HG02623 (cell line): Measurements from ENCODE around the gene AMOTL2.

ENCODE experiments used
- ATAC-seq: cut with Tn5 transposase; IDR thresholded peaks from one replicate; pipeline ENCODE4 v1.9.1; 2021; ENCODE audit warnings: moderate library complexity; ENCODE audit not compliant: unreplicated experiment

The AMOTL2 gene

GRCh38 chr3:134336587-134336986, 37.7 kb downstream of the AMOTL2 start:
- no peak for ATAC-seq

DNA sequence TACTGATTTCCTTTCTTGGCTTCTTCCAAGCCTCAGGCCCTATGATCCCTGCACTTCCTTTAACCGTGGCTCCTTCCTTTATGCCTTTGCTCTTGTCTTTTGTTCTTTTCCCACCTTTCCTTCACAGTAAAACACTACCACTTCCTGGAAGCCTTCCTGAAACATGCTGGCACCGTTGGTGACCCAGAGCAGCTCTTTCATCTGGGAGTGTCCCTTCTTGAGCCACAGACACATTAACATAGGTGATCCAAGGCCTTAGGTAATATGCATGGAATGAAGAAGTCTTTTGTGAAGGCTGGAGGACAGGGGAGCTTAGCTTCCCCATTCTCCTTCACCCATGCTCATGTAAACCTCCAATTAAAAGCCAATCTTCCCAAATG, 39.4 kb downstream of the AMOTL2 start:
- ATAC-seq, result no peak

DNA sequence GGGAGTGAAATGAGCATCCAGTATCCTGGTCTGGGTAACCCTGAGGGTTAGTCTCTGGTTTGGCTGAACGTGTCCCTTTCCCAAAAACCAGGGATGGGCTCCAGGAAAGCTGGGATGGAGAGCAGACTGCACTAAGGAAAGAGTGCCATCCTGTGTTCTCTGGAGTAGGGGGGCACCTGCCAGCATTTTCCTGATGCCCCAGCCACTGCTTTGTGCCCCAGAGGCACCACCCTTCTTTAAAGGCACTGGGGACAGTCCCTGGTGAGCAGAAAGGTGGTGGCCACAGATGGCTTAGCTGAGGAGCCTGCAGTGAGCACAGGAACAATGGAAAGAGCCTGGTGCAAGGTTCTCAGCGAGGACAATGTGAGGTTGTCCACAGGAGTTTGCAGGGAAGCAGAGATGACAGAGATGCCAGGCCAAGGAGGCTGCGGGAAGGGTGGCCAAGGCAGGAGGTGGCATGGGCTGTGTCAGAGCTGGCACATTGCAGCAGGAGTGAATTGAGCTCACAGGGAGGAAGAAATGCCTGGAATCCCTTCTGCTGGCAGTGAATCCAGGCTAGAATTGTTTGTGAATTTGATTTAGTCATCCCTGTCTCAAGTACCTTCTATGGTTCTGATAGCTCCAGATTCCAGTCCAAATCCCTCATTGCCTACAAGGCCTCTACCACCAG, 39.9 kb downstream of the AMOTL2 start:
- ATAC-seq, result no peak

DNA sequence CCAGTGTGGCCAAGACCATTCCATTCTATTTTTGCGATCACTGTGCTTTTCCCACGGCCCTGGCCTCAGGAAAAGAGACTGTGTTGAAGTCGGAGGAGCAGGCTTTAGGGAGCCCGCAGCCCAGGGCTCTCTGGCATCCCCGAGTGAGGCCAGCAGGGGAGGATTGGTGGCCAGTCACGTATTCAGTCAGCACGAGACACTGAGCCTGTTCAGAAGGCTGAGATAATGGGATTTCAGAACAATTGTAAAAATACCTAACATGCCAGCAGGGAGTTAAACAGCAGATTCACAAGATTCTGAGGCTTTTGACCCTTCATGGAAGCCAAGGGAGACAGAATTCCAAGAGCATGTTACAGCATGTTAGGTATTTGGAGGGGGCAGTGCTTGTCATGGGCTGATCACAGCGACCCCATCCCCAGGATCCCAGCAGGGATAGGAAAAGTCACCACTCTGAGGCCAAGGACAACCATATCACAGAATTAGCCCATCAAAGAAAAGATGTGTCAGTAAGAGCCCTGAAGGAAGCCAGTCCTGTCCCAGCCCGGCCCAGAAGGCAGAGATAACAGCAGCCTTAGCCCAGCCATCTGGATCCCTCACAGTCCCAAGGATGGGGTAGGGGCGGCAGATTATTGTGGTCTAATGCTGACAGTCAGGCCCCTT, 40.6 kb downstream of the AMOTL2 start:
- ATAC-seq, result no peak

DNA sequence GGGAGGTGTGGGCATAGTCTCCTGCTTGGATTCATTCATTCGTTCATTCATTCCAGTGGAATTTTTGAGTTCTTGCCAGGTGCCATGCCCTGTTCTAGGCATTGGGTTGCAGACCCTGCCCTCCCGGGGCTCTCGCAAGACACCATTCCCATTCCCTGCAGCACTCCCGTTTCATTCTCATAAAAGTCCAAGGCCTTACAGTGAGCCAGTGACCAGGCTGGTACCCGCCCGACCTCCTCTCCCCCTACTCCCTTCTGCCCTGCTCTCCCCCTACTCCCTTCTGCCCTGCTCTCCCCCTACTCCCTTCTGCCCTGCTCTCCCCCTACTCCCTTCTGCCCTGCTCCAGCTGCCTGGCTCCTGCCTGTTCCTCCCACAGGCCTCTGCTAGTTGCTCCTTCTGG, 41.9 kb downstream of the AMOTL2 start:
- ATAC-seq, result no peak

DNA sequence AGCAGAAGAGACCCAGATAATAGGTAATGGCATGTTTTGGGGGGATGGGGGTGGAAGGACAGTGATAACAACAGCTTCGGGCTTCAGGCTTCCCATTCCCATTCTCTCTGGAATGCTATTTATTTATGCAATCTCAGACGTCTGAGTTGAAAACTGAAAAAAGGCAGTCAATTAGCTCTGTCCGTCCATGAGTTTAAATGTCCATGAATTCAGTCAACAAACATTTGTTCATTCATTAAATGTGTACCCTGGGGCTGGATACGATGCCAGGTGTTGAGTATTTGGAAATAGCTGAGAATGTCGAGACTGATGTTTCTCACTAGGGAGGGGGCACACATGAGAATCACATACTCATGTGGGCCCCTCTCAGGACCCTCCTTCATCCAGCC, 42.4 kb downstream of the AMOTL2 start:
- no peak for ATAC-seq

DNA sequence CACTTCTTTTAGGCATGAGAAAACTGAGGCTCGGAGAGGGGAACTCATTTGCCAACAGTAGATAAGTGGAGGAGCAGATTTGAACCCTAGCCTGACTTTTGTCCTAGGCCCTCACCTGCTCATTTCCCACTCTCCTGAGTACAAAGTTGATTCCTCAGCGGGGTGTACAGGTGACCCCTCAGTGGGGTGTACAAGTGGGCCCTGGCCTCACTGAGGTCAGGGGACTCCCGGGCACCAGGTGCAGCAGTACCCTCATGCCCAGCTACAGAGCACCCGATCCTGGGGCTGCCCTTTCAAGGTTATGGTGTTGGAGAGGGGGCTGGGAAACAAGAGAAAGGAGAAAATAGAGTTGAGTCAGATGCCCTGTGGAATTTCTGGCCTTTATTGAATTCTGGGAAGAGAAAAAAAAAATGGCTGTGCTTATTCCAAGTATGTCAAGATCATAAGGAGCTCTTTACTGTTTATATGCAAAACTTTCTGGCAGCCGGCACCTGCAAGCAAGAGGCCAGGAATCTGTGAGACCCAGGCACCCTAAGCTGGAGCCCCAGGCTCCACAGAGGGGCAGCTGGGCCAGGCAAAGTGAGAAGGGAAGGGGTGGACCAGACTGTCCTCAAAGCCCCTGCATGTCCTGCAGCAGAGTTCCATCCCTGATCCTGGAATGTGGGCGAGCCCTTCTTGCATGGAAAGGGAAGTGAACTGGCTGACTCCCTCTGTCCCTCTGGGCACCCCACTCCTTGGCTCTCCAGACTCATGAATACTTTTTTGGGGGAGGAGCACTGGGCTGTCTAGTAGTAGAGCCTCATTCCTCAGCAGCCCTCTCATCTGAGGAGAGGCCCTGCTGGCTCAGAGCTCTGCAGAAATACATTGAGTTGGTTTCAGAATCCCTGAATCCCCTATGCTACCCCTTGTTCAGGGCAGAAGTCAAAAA, 43.1 kb downstream of the AMOTL2 start:
- ATAC-seq, result no peak

DNA sequence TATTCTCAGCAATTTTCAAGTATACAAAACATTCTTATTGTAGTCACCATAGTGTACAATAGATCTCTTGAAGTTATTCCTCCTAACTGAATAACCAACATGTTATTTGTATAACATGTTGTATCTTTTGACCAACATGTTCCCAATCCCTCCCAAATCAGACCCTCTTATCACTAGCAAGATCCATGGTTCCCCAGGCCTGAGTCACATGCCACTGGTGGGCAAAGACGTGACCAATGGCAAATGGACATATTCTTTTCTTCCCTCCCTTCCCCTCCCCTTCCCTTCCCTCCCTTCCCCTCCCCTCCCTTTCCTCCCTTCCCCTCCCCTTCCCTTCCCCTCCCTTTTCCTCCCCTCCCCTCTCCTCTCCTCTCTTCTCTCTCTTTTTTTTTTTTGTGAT, 45.4 kb downstream of the AMOTL2 start:
- ATAC-seq, result no peak

GRCh38 chr3:134328147-134328591, 46.1 kb downstream of the AMOTL2 start:
- no peak for ATAC-seq

GRCh38 chr3:134327594-134327975, 46.7 kb downstream of the AMOTL2 start:
- ATAC-seq, result no peak

- ATAC-seq, result no peak
Measured at GRCh38 chr3:134326760-134327593, 47.3 kb downstream of the AMOTL2 start.

DNA sequence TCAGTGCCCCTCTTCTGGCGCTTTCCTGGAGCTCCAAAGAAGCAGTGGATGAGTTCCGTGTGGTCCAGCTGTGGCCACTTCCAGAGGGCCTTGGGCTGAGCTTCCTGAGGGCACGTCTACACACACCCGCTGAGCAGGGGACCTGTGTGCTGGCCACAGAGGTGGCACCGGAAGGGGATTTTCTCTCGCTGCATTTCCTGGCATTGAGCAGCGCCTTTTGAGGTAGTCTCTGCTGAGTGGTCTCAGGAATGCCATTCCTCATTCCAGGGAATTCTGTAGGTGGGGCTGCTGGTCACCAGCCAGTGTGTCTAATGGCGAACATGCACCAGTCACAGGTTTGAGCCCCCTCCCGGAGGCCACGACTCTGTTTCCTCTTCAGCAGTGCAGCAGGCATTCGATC, 48.1 kb downstream of the AMOTL2 start:
- ATAC-seq, result no peak

DNA sequence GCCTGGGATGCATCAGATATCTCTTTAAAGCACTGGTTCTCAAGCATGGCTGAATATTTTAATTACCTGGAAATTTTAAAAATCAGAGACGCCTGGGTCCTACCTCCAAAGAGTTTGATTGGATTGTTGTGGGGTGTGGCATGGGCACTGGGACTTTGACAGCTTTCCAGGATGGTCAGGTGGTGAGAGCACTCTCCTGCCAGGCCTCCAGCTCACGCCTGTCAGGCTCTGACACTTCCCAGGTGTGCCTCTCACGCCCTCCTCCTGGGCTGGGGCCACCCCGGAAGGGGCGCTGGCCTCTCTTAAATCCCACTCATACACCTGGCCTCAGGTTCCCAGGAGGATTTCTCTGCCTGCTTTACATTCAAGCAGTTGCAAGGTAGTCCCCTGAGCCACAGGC, 48.5 kb downstream of the AMOTL2 start:
- no peak for ATAC-seq

GRCh38 chr3:134325061-134325705, 49.1 kb downstream of the AMOTL2 start:
- no peak for ATAC-seq

- no peak for ATAC-seq
Measured at GRCh38 chr3:134323966-134324962, 50.0 kb downstream of the AMOTL2 start.

DNA sequence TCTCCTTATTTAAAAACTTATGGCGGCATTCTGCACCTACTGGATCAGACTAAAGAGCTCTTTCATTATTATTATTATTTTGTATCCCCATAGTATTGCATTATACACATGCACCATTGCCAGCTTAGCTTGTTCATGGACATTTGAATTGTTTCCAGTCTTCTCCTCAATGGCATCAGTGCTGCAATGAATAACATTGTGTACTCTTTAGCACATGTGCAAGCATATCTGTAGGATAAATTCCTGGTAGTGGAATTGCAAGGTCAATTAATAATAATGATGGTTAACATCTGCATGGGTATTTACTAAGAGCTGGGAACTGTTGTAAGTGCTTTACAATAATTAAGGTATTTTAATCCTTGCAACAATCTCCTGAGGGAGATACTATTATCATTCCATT, 52.0 kb downstream of the AMOTL2 start:
- ATAC-seq, result no peak

GRCh38 chr3:134320749-134321148, 53.5 kb downstream of the AMOTL2 start:
- ATAC-seq, result no peak

DNA sequence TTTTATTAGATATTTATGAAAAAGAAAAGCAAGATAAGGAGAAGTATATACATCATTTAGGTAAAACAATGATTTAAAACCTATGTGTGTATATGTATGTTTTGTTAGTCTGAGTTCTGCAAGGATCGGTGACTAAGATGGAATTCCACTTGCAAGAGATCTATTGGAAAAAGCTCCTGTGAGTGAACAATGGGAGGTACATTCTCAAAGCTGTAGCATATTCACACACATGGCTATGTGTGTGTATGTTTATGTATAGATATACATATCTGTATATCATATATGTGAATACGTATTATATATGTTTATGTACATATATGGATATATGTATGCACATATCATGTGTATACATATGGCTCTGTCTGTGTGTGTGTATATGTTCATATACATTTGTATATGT, 54.3 kb downstream of the AMOTL2 start:
- ATAC-seq, result no peak

GRCh38 chr3:134318166-134318565, 56.1 kb downstream of the AMOTL2 start:
- ATAC-seq, result no peak
